Spleen (tissue), 11 donors: Measurements from ENCODE around the gene AKR1C3. TPM values are rescaled to one million over a fixed set of nuclear protein-coding genes. Genes with fewer than 3 reads are reported as not detected.

ENCODE experiments used
- DNase-seq: peaks from one replicate; pipeline ENCODE4 v3.0.0-alpha.2; 2020
- H3K27ac ChIP-seq, 8 donors: fragments of 200-600 bp; sonication (generic) in 7 of 8; 1 replicate in 4 of 8; 2 replicates in 4 of 8; pipeline versions ENCODE4 v1.5.0 to v1.8.0; 2016 to 2021; ENCODE audit warnings: inconsistent platforms in 4 of 8, mild to moderate bottlenecking in 4 of 8, moderate library complexity in 1 of 8
- H3K27me3 ChIP-seq, 7 donors: fragments of 200-600 bp; sonication (generic) in 6 of 7; replicated peaks in 1 of 7; 1 replicate in 4 of 7; 2 replicates in 3 of 7; pipeline versions ENCODE4 v1.5.0 to v1.8.0; 2016 to 2021; ENCODE audit warnings: inconsistent platforms in 3 of 7, mild to moderate bottlenecking in 1 of 7
- H3K36me3 ChIP-seq, 6 donors: fragments of 200-600 bp; sonication (generic) in 5 of 6; 1 replicate in 4 of 6; 2 replicates in 2 of 6; pipeline versions ENCODE4 v1.5.0 to v1.8.0; 2016 to 2021; ENCODE audit warnings: inconsistent platforms in 2 of 6
- H3K4me1 ChIP-seq, 6 donors: fragments of 200-600 bp; sonication (generic) in 5 of 6; 1 replicate in 3 of 6; 2 replicates in 3 of 6; pipeline versions ENCODE4 v1.5.0 to v1.8.0; 2016 to 2021; ENCODE audit warnings: inconsistent platforms in 3 of 6
- H3K4me3 ChIP-seq, 8 donors: fragments of 200-600 bp; sonication (generic) in 7 of 8; 1 replicate in 4 of 8; 2 replicates in 4 of 8; pipeline versions ENCODE4 v1.5.0 to v1.8.0; 2016 to 2021; ENCODE audit warnings: inconsistent platforms in 4 of 8, mild to moderate bottlenecking in 4 of 8, moderate library complexity in 2 of 8
- H3K9me3 ChIP-seq, 8 donors: fragments of 200-600 bp; sonication (generic) in 7 of 8; 1 replicate in 4 of 8; 2 replicates in 4 of 8; pipeline versions ENCODE4 v1.5.0 to v1.8.0; 2016 to 2021; ENCODE audit warnings: inconsistent platforms in 4 of 8
- CTCF ChIP-seq, 11 experiments: fragments of 200-600 bp in 7 of 11; fragments of 450-650 bp in 4 of 11; sonication (generic) in 4 of 11; IDR thresholded peaks in 8 of 11; conservative IDR thresholded peaks in 3 of 11; 1 replicate in 7 of 11; 2 replicates in 4 of 11; pipeline versions ENCODE4 v1.4.0 to v1.8.0; 2016 to 2021; ENCODE audit warnings: antibody characterized with exemption in 11 of 11, inconsistent platforms in 4 of 11, mild to moderate bottlenecking in 1 of 11
- POLR2A ChIP-seq, 3 donors: fragments of 450-650 bp; IDR thresholded peaks; one replicate each; pipeline ENCODE4 v1.5.1; 2017; ENCODE audit warnings: antibody characterized with exemption in 3 of 3, mild to moderate bottlenecking in 1 of 3
- POLR2AphosphoS5 ChIP-seq, 3 donors: sonication (generic); formaldehyde crosslinking; IDR thresholded peaks; one replicate each; pipeline ENCODE4 v1.5.1; 2017; ENCODE audit warnings: antibody characterized with exemption in 3 of 3
- WGBS, 5 donors: extraction: QIAGEN DNeasy Blood & Tissue Kit in 3 of 5; methylation state at CpG; one replicate each; pipeline versions ENCODE4 v1.1.5 to v1.1.7; 2013 to 2018; 5-methylcytosine and 5-hydroxymethylcytosine counted together
- intact Hi-C: fragments of 100-400 bp; cut with DNase I; formaldehyde crosslinking; loops from one replicate; pipeline ENCODE4 v1.15.0; 2023; ENCODE audit warnings: low total_unique reads
- polyA plus RNA-seq, 3 donors: library from polyadenylated mRNA; stranded (reverse); fragments of 200-250 nt; gene quantifications; one replicate each; pipeline ENCODE4 v1.2.1, GENCODE V29; 2013
- total RNA-seq, 7 donors: library from RNA; depleted of rRNA in 3 of 7; stranded (reverse); fragments of >200 nt in 3 of 7; fragmentation: NEBNext Ultra II Directional in 4 of 7; extraction: Animal tissue kit (Norgen Biotek cat#: 25700) in 4 of 7; gene quantifications; one replicate each; pipeline versions ENCODE4 v1.1.0 to v1.2.1, GENCODE V29; 2016 to 2021
- donor health status: healthy with polysubstance abuse.
- donor health status: DM: no; HTN: no; CAD: no; lungs with moderate emphysema.
- donor health status: DM: no; HTN: no; CAD: no.
- donor health status: Bipolar disorder and iron deficiency.
- donor health status: healthy.
- donor health status: DM: no; HTN: no; CAD: no.
- donor health status: DM: yes; HTN: yes; CAD: no.

AKR1C3 gene
- total and polyA plus RNA-seq, 10 donors, result 0.85 to 5.7 (median 2.8) TPM

- no peak for DNase-seq
- peaks cover 0 to 31% (median 4%) of the 10 kb centered on the region in 8 donors for H3K9me3 ChIP-seq
- H3K4me3 ChIP-seq, result no peak overlapping the region
- peaks cover 0 to 17% (median 0%) of the 10 kb centered on the region in 7 donors for H3K27me3 ChIP-seq
- no peaks in the 10 kb centered on the region for H3K36me3 ChIP-seq
- H3K27ac ChIP-seq, result no peak overlapping the region
- peaks cover 0 to 11% (median 0%) of the 10 kb centered on the region in 6 donors for H3K4me1 ChIP-seq
- TF ChIP-seq POLR2A (IDR thresholded peaks at IDR 0.05), result no peak
- TF ChIP-seq POLR2AphosphoS5 (IDR thresholded peaks at IDR 0.05), result no peak
- TF ChIP-seq CTCF (IDR thresholded peaks at IDR 0.05 in 8 of 11, conservative IDR thresholded peaks at IDR 0.05 in 3 of 11), result no peak
- intact Hi-C loops, result no loop called here
Measured at GRCh38 chr10:5090551-5090950, 3.7 kb upstream of the AKR1C3 start.

DNA sequence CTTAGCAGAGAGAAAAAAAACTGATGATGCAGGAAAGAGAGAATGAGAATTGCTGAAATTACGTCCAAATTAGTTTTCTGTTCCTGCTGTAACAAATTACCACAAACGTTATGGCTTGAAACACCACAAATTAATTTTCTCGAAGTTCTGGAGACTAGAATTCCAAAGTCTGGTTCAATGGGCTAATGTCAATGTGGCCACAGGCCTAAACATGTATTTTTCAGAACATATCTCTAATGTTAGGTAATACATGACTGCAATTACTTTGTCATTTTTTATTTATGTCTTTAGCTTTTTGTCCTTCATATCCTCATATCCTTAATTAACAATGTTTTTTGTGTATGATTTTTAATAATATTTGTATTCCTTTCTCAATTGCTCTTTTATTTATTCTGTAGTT lies 3.0 kb upstream of the AKR1C3 start:
- no peak overlapping the region for H3K4me3 ChIP-seq
- intact Hi-C loops, result no loop called here
- H3K36me3 ChIP-seq, result no peaks in the 10 kb centered on the region
- peaks cover 0 to 17% (median 0%) of the 10 kb centered on the region in 7 donors for H3K27me3 ChIP-seq
- TF ChIP-seq POLR2A (IDR thresholded peaks at IDR 0.05), result no peak
- TF ChIP-seq POLR2AphosphoS5 (IDR thresholded peaks at IDR 0.05), result no peak
- no peak for TF ChIP-seq CTCF (IDR thresholded peaks at IDR 0.05 in 8 of 11, conservative IDR thresholded peaks at IDR 0.05 in 3 of 11)
- no peak for DNase-seq
- H3K9me3 ChIP-seq, result peaks cover 0 to 31% (median 4%) of the 10 kb centered on the region in 8 donors
- H3K4me1 ChIP-seq, result peaks cover 0 to 11% (median 0%) of the 10 kb centered on the region in 6 donors
- 76 to 83% (median 82%) methylated on average over 3 of the region's 3 CpGs for WGBS, 5 donors
- H3K27ac ChIP-seq, result no peak overlapping the region

DNA sequence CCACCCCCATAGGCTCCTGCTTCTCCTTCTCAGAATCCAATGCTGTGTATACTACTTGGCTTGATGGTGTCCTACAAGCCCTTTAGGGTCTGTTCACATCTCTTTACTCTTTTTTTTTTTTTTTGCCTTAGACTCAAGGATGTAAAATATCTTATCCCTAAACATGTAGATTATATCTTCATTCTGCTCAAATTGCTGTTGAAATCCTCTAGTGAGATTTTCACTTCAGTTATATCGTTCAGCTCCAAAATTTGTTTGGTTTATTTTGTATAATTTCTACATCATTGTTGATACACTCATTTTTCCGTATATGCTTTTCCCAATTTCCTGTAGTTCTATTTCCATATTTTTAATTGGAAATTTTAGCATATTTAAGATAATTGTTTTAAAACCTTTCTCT lies 1.8 kb upstream of the AKR1C3 start:
- Histone ChIP-seq H3K27me3 (peaks cover 0 to 17% (median 0%) of the 10 kb centered on the region in 7 donors), H3K27ac (no peak overlapping the region), H3K4me1 (peaks cover 0 to 11% (median 0%) of the 10 kb centered on the region in 6 donors), H3K9me3 (peaks cover 0 to 31% (median 4%) of the 10 kb centered on the region in 8 donors), H3K36me3 (no peaks in the 10 kb centered on the region), H3K4me3 (no peak overlapping the region)
- no peak for DNase-seq
- intact Hi-C loops, result no loop called here
- 66 to 91% (median 84%) methylated on average over 2 of the region's 2 CpGs for WGBS, 5 donors
- TF ChIP-seq CTCF (IDR thresholded peaks at IDR 0.05 in 8 of 11, conservative IDR thresholded peaks at IDR 0.05 in 3 of 11), result no peak
- no peak for TF ChIP-seq POLR2AphosphoS5 (IDR thresholded peaks at IDR 0.05)
- no peak for TF ChIP-seq POLR2A (IDR thresholded peaks at IDR 0.05)

DNA sequence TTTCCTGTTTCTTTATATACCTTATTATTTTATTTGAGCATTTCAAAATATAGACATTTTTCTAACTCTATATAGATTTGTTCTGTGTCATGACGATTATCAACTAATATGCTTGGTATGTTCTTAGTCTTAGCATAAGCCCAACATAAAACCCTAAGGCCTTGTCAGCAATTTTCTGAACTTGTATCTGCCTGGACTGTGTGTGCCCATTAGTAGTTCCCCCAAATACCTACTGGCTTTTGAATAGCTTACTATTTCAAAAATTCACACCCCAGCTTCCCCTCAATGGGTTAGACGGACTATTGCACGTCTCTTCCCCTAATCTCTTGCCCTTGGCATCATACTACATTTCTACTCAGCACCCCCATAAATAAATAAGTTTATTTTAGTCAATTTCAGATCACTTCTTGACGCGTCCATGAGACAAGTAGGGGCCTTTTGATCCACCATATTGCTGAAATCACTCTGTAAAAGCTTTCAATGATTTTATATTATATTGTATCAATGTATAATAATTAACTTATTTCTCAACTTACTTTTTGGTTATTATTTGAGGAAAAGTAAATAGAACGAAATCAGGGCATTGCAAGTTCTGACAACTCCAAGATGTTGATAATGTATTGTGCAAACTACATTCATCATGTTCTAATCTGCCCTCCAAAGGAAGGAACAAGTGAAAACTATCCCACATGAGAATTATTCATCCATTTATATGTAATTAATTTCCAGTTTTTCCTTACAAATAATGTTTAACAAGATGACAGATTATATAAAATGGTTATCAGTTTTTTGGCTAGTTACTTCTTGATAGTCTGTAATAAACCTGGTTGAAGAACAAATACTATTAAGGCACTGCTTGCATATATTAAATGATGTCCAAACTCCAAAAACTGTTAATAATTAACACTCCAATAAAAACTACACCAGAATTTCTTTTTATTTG lies 1.1 kb upstream of the AKR1C3 start:
- peaks cover 0 to 31% (median 4%) of the 10 kb centered on the region in 8 donors for H3K9me3 ChIP-seq
- TF ChIP-seq CTCF (IDR thresholded peaks at IDR 0.05 in 8 of 11, conservative IDR thresholded peaks at IDR 0.05 in 3 of 11) (no peak), POLR2AphosphoS5 (IDR thresholded peaks at IDR 0.05) (no peak), POLR2A (IDR thresholded peaks at IDR 0.05) (no peak)
- H3K36me3 ChIP-seq, result no peaks in the 10 kb centered on the region
- H3K27me3 ChIP-seq, result peaks cover 0 to 17% (median 0%) of the 10 kb centered on the region in 7 donors
- H3K4me1 ChIP-seq, result peaks cover 0 to 11% (median 0%) of the 10 kb centered on the region in 6 donors
- intact Hi-C loops, result no loop called here
- DNase-seq, result no peak
- H3K4me3 ChIP-seq, result no peak overlapping the region
- no peak overlapping the region for H3K27ac ChIP-seq
- WGBS, 5 donors, result 78 to 91% (median 88%) methylated on average over 6 of the region's 6 CpGs
